ENCODE results near the gene RNF2.

RNF2 gene

GRCh38 chr1:185104083-185104482 lies 58.7 kb downstream of the RNF2 start:
- DNase-seq: no peak

- no peak for DNase-seq
Measured at GRCh38 chr1:185105121-185105520, 59.8 kb downstream of the RNF2 start.

- DNase-seq: no peak
Measured at GRCh38 chr1:185108321-185108720, 63.0 kb downstream of the RNF2 start.

GRCh38 chr1:185110145-185110544 lies 64.8 kb downstream of the RNF2 start:
- DNase-seq: no peak

GRCh38 chr1:185111873-185112272 lies 66.5 kb downstream of the RNF2 start:
- no peak for DNase-seq

- no peak for DNase-seq
Measured at GRCh38 chr1:185112356-185112755, 67.0 kb downstream of the RNF2 start.

GRCh38 chr1:185129708-185130107 lies 84.3 kb downstream of the RNF2 start:
- no peak for DNase-seq

- no peak for DNase-seq
Measured at GRCh38 chr1:185132534-185132933, 87.2 kb downstream of the RNF2 start.

- no peak for DNase-seq
Measured at GRCh38 chr1:185137896-185138545, 92.7 kb downstream of the RNF2 start.

- no peak for DNase-seq
Measured at GRCh38 chr1:185139246-185139645, 93.9 kb downstream of the RNF2 start.

GRCh38 chr1:185144233-185144632 lies 98.9 kb downstream of the RNF2 start:
- no peak for DNase-seq

- no peak for DNase-seq
Measured at GRCh38 chr1:185151215-185151614, 105.9 kb downstream of the RNF2 start.
